ENCODE data around the gene NTM.

The NTM gene

GRCh38 chr11:131455843-131456704 lies 85.7 kb downstream of the NTM start:
- Histone ChIP-seq H3K4me1 (ENCODE audit: control insufficient read depth, insufficient read depth, low read length) (no peaks in the 10 kb centered on the region), H3K36me3 (ENCODE audit: control insufficient read depth, insufficient read depth, low read length) (no peaks in the 10 kb centered on the region), H3K9ac (ENCODE audit: low read depth, low read length) (no peak overlapping the region), H3K4me3 (ENCODE audit: low read depth, low read length) (no peak overlapping the region), H3K27me3 (ENCODE audit: control insufficient read depth, insufficient read depth, low read length) (no peaks in the 10 kb centered on the region), H3K9me3 (ENCODE audit: control insufficient read depth, insufficient read depth, low read length) (no peaks in the 10 kb centered on the region)

DNA sequence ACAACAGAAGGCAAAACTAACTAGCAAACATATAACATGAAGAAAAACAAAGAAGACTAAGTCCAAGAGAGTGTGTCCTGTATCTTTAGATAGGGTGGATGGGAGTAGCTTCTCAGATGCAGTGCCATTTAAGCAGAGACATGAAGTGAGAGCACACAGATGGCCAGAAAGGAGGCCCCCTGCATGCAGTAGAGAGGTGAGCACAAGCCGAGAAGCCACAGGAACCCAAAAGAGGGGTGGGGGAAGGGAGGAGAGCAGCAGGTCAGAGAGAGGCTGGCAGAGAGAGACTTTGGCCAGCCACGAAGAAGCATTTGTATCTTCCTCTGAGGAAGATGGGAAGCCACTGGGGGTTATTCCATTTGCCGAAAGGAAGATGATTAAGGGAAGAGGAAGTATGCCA lies 86.7 kb downstream of the NTM start:
- no peaks in the 10 kb centered on the region for H3K9me3 ChIP-seq (ENCODE audit: control insufficient read depth, insufficient read depth, low read length)
- H3K4me1 ChIP-seq (ENCODE audit: control insufficient read depth, insufficient read depth, low read length): no peaks in the 10 kb centered on the region
- H3K27me3 ChIP-seq (ENCODE audit: control insufficient read depth, insufficient read depth, low read length): no peaks in the 10 kb centered on the region
- no peaks in the 10 kb centered on the region for H3K36me3 ChIP-seq (ENCODE audit: control insufficient read depth, insufficient read depth, low read length)
- H3K9ac ChIP-seq (ENCODE audit: low read depth, low read length): no peak overlapping the region
- no peak overlapping the region for H3K4me3 ChIP-seq (ENCODE audit: low read depth, low read length)

DNA sequence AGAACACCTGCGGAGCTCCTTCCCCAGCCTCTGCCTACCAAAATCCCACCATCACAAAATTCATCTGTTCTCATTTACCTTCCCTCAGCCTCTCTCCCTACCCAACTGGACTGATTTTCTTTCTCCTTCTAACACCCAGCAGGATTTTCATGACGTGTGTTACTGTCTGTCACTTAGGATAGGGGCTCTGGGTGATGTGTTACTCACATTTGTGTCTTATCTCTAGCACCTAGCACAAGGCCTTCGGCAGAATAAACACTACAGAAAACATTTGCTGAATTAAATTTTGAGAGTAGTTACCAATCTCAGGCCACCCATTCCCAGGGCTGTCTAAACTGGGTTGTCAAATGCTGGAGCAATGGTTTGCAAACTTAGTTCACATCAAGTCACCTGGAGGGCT lies 88.0 kb downstream of the NTM start:
- Histone ChIP-seq H3K27me3 (ENCODE audit: control insufficient read depth, insufficient read depth, low read length) (no peaks in the 10 kb centered on the region), H3K36me3 (ENCODE audit: control insufficient read depth, insufficient read depth, low read length) (no peaks in the 10 kb centered on the region), H3K9me3 (ENCODE audit: control insufficient read depth, insufficient read depth, low read length) (no peaks in the 10 kb centered on the region), H3K9ac (ENCODE audit: low read depth, low read length) (no peak overlapping the region), H3K4me1 (ENCODE audit: control insufficient read depth, insufficient read depth, low read length) (no peaks in the 10 kb centered on the region), H3K4me3 (ENCODE audit: low read depth, low read length) (no peak overlapping the region)

GRCh38 chr11:131460931-131461330 lies 90.5 kb downstream of the NTM start:
- H3K27me3 ChIP-seq (ENCODE audit: control insufficient read depth, insufficient read depth, low read length): no peaks in the 10 kb centered on the region
- H3K4me1 ChIP-seq (ENCODE audit: control insufficient read depth, insufficient read depth, low read length): peaks cover 4% of the 10 kb centered on the region
- no peaks in the 10 kb centered on the region for H3K36me3 ChIP-seq (ENCODE audit: control insufficient read depth, insufficient read depth, low read length)
- no peak overlapping the region for H3K9ac ChIP-seq (ENCODE audit: low read depth, low read length)
- H3K4me3 ChIP-seq (ENCODE audit: low read depth, low read length): no peak overlapping the region
- H3K9me3 ChIP-seq (ENCODE audit: control insufficient read depth, insufficient read depth, low read length): no peaks in the 10 kb centered on the region

DNA sequence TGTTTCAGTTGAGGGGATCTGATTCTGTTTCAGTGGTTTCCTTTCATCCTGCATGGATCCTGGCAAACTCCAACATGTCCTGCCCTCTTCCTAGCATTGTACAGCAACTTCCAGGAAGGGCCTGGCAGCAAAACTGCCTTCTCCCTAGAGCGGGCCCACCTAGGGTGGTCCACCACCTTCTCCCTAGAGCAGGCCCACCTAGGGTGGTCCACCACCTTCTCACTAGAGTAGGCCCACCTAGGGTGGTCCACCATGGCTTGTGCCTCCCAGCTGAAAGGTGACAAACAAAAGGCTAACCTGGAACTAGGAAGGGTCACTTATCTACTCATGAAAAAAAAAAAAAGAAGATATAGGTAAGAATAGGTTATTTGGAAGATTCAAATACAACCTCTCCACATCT lies 92.2 kb downstream of the NTM start:
- Histone ChIP-seq H3K9ac (ENCODE audit: low read depth, low read length) (no peak overlapping the region), H3K36me3 (ENCODE audit: control insufficient read depth, insufficient read depth, low read length) (no peaks in the 10 kb centered on the region), H3K27me3 (ENCODE audit: control insufficient read depth, insufficient read depth, low read length) (no peaks in the 10 kb centered on the region), H3K4me1 (ENCODE audit: control insufficient read depth, insufficient read depth, low read length) (peaks cover 4% of the 10 kb centered on the region), H3K4me3 (ENCODE audit: low read depth, low read length) (no peak overlapping the region), H3K9me3 (ENCODE audit: control insufficient read depth, insufficient read depth, low read length) (no peaks in the 10 kb centered on the region)

GRCh38 chr11:131463162-131463561 lies 92.7 kb downstream of the NTM start:
- Histone ChIP-seq H3K27me3 (ENCODE audit: control insufficient read depth, insufficient read depth, low read length) (no peaks in the 10 kb centered on the region), H3K9ac (ENCODE audit: low read depth, low read length) (no peak overlapping the region), H3K4me3 (ENCODE audit: low read depth, low read length) (no peak overlapping the region), H3K36me3 (ENCODE audit: control insufficient read depth, insufficient read depth, low read length) (no peaks in the 10 kb centered on the region), H3K9me3 (ENCODE audit: control insufficient read depth, insufficient read depth, low read length) (no peaks in the 10 kb centered on the region), H3K4me1 (ENCODE audit: control insufficient read depth, insufficient read depth, low read length) (peaks cover 4% of the 10 kb centered on the region)

GRCh38 chr11:131463649-131464425 lies 93.4 kb downstream of the NTM start:
- no peaks in the 10 kb centered on the region for H3K9me3 ChIP-seq (ENCODE audit: control insufficient read depth, insufficient read depth, low read length)
- peaks cover 4% of the 10 kb centered on the region for H3K4me1 ChIP-seq (ENCODE audit: control insufficient read depth, insufficient read depth, low read length)
- H3K4me3 ChIP-seq (ENCODE audit: low read depth, low read length): no peak overlapping the region
- no peak overlapping the region for H3K9ac ChIP-seq (ENCODE audit: low read depth, low read length)
- H3K27me3 ChIP-seq (ENCODE audit: control insufficient read depth, insufficient read depth, low read length): no peaks in the 10 kb centered on the region
- no peaks in the 10 kb centered on the region for H3K36me3 ChIP-seq (ENCODE audit: control insufficient read depth, insufficient read depth, low read length)

DNA sequence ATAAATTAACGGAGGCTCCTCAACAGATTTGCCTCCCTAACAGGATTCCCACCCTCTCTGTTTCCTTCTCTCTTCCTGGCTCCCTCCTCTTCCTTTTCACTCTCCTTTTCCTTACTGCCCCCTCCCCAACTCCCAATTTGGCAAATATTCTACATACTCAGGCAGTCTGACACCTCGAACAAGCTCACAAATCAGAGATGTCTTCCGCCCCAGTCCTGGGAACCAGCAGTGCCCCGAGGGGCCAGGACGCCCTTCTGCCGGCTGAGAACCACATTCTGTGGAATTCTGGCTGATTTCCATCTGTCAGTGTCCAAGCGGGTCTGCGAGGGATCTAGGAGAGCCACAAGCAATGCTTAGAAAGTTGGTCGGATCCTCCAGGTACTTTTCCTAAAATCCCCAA lies 94.0 kb downstream of the NTM start:
- no peaks in the 10 kb centered on the region for H3K27me3 ChIP-seq (ENCODE audit: control insufficient read depth, insufficient read depth, low read length)

DNA sequence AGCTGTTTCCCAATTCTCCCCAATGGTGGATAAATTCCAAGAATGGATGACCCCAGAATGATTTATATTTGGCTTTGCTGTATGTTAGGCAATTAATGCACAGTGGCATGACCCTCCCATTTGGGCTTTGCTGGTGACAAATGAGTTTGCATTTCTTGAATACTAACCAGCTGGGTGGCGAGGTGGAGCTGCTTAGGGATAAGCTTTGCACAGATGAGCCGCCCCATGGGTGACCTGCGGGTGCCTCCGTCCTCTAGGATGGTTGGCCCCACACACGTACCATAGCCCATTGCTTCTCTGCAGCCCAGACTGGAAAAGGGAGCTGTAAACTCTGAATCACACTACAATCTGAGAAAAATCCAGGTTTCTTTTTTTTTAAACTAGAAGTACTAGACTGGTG lies 94.6 kb downstream of the NTM start:
- H3K9me3 ChIP-seq (ENCODE audit: control insufficient read depth, insufficient read depth, low read length): no peaks in the 10 kb centered on the region
- no peak overlapping the region for H3K4me3 ChIP-seq (ENCODE audit: low read depth, low read length)
- no peak overlapping the region for H3K9ac ChIP-seq (ENCODE audit: low read depth, low read length)
- peaks cover 4% of the 10 kb centered on the region for H3K4me1 ChIP-seq (ENCODE audit: control insufficient read depth, insufficient read depth, low read length)
- H3K36me3 ChIP-seq (ENCODE audit: control insufficient read depth, insufficient read depth, low read length): no peaks in the 10 kb centered on the region
- H3K27me3 ChIP-seq (ENCODE audit: control insufficient read depth, insufficient read depth, low read length): no peaks in the 10 kb centered on the region

More for the DNA sequence above, 94.0 kb downstream of the NTM start:
- H3K9me3 ChIP-seq (ENCODE audit: control insufficient read depth, insufficient read depth, low read length): no peaks in the 10 kb centered on the region
- H3K4me1 ChIP-seq (ENCODE audit: control insufficient read depth, insufficient read depth, low read length): peaks cover 4% of the 10 kb centered on the region
- H3K4me3 ChIP-seq (ENCODE audit: low read depth, low read length): no peak overlapping the region
- no peaks in the 10 kb centered on the region for H3K36me3 ChIP-seq (ENCODE audit: control insufficient read depth, insufficient read depth, low read length)
- H3K9ac ChIP-seq (ENCODE audit: low read depth, low read length): no peak overlapping the region

GRCh38 chr11:131465746-131466145 lies 95.3 kb downstream of the NTM start:
- no peak overlapping the region for H3K9ac ChIP-seq (ENCODE audit: low read depth, low read length)
- no peaks in the 10 kb centered on the region for H3K27me3 ChIP-seq (ENCODE audit: control insufficient read depth, insufficient read depth, low read length)
- no peaks in the 10 kb centered on the region for H3K9me3 ChIP-seq (ENCODE audit: control insufficient read depth, insufficient read depth, low read length)
- H3K4me3 ChIP-seq (ENCODE audit: low read depth, low read length): no peak overlapping the region
- peaks cover 4% of the 10 kb centered on the region for H3K4me1 ChIP-seq (ENCODE audit: control insufficient read depth, insufficient read depth, low read length)
- no peaks in the 10 kb centered on the region for H3K36me3 ChIP-seq (ENCODE audit: control insufficient read depth, insufficient read depth, low read length)

DNA sequence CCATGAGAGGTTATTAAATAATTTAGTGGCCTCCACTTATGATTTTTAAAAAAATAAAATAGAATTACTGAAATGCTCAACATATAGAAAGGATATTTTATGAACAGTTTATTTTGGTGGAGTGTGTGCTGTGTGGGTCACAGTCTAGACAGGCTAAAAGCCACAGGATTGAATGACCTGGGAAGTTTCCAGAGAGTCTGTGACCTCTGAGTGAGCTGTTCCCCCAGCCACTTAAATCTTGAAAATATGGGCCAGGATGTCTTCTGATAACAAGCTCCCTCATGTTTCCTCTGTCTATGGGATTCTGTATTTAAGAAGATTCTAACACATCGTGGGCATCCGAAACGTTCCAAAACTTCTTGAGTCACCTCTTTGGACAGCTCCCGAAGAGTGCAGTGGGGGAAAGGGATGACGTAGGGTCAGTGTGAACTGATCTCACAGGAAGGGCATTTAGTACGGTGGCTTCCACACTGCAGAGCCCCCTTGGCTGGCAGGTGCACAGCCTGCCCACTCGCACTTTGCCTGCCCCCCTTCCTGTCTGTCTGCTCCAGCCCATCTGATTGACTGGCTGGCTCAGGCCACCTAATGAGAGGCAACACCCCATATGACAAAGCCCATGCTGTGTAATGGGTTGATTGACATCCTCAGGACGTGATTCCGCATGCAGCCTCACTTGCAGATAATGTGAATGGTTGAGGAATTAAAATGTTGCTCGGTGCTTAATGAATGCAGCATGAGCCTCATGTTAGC lies 97.4 kb downstream of the NTM start:
- H3K9me3 ChIP-seq (ENCODE audit: control insufficient read depth, insufficient read depth, low read length): no peaks in the 10 kb centered on the region
- H3K4me1 ChIP-seq (ENCODE audit: control insufficient read depth, insufficient read depth, low read length): peaks cover 4% of the 10 kb centered on the region
- no peaks in the 10 kb centered on the region for H3K27me3 ChIP-seq (ENCODE audit: control insufficient read depth, insufficient read depth, low read length)
- no peak overlapping the region for H3K4me3 ChIP-seq (ENCODE audit: low read depth, low read length)
- no peaks in the 10 kb centered on the region for H3K36me3 ChIP-seq (ENCODE audit: control insufficient read depth, insufficient read depth, low read length)
- H3K9ac ChIP-seq (ENCODE audit: low read depth, low read length): no peak overlapping the region
